GM23248 (cell line): ENCODE data around the gene HOXA6. TPM values are rescaled to one million over a fixed set of nuclear protein-coding genes. Genes with fewer than 3 reads are reported as not detected.

Experiments
- DNase-seq: peaks from one replicate; pipeline ENCODE4 v3.0.0-alpha.2; 2015
- H2AFZ ChIP-seq: fragments of 200-600 bp; sonication (generic); 2 replicates; pipeline ENCODE4 v1.6.1; 2016; ENCODE audit warnings: antibody characterized with exemption
- H3F3A ChIP-seq: fragments of 200-600 bp; sonication (generic); 2 replicates; pipeline ENCODE4 v1.6.1; 2016; ENCODE audit warnings: mild to moderate bottlenecking, antibody characterized with exemption, mixed run types; ENCODE audit not compliant: insufficient read depth
- H3K27ac ChIP-seq: fragments of 200-600 bp; sonication (generic); 2 replicates; pipeline ENCODE4 v1.5.1; 2016; ENCODE audit warnings: mild to moderate bottlenecking
- H3K27me3 ChIP-seq: fragments of 200-600 bp; sonication (generic); replicated peaks from 2 replicates; pipeline ENCODE4 v1.6.1; 2016; ENCODE audit warnings: mild to moderate bottlenecking; ENCODE audit not compliant: insufficient read depth
- H3K36me3 ChIP-seq: fragments of 200-600 bp; sonication (generic); 2 replicates; pipeline ENCODE4 v1.6.1; 2016; ENCODE audit warnings: low read depth, mild to moderate bottlenecking
- H3K4me1 ChIP-seq: fragments of 200-600 bp; sonication (generic); 2 replicates; pipeline ENCODE4 v1.6.1; 2016; ENCODE audit warnings: mild to moderate bottlenecking; ENCODE audit not compliant: insufficient read depth
- H3K4me2 ChIP-seq: fragments of 200-600 bp; sonication (generic); one replicate; pipeline ENCODE4 v1.6.1; 2016; ENCODE audit warnings: mild to moderate bottlenecking; ENCODE audit not compliant: unreplicated experiment
- H3K4me3 ChIP-seq: fragments of 200-600 bp; sonication (generic); 2 replicates; pipeline ENCODE4 v1.5.1; 2016; ENCODE audit warnings: mild to moderate bottlenecking
- H3K79me2 ChIP-seq: fragments of 200-600 bp; sonication (generic); 2 replicates; pipeline ENCODE4 v1.6.1; 2016; ENCODE audit warnings: mild to moderate bottlenecking; ENCODE audit not compliant: insufficient read depth
- H3K9ac ChIP-seq: fragments of 200-600 bp; sonication (generic); 2 replicates; pipeline ENCODE4 v1.6.1; 2016; ENCODE audit warnings: mild to moderate bottlenecking
- H3K9me2 ChIP-seq: fragments of 200-600 bp; sonication (generic); 2 replicates; pipeline ENCODE4 v1.6.1; 2016; ENCODE audit warnings: mixed run types, mild to moderate bottlenecking, moderate library complexity; ENCODE audit not compliant: insufficient read depth
- H3K9me3 ChIP-seq: fragments of 200-600 bp; sonication (generic); one replicate; pipeline ENCODE4 v1.6.1; 2017; ENCODE audit warnings: low read depth
- H4K20me1 ChIP-seq: fragments of 200-600 bp; sonication (generic); 2 replicates; pipeline ENCODE4 v1.6.0; 2016; ENCODE audit not compliant: insufficient read depth
- EZH2 ChIP-seq: fragments of 200-600 bp; sonication (generic); IDR thresholded peaks from 2 replicates; pipeline ENCODE4 v1.6.1; 2018; ENCODE audit warnings: antibody characterized with exemption, mild to moderate bottlenecking; ENCODE audit not compliant: insufficient read depth, poor library complexity, severe bottlenecking
- EZH2phosphoT487 ChIP-seq: fragments of 200-600 bp; sonication (generic); IDR thresholded peaks from 2 replicates; pipeline ENCODE4 v1.6.1; 2018; ENCODE audit warnings: antibody characterized with exemption, moderate library complexity, mild to moderate bottlenecking, low read depth; ENCODE audit not compliant: insufficient read depth
- WGBS, 2 experiments: methylation state at CpG; one replicate each; pipeline ENCODE4 v1.1.6; 2015 to 2017; ENCODE audit warnings: low lambda C conversion rate in 2 of 2, low coverage in 1 of 2; ENCODE audit errors: missing lambda C conversion rate in 2 of 2; 5-methylcytosine and 5-hydroxymethylcytosine counted together
- in situ Hi-C: fragments of 300-500 bp; cut with MboI; formaldehyde crosslinking; loops from 2 replicates; pipeline ENCODE4 v1.15.0; 2020
- polyA plus RNA-seq: library from polyadenylated mRNA; unstranded; fragments of >200 nt; fragmentation: Nextera tagmentation; extraction: Ambion mirVana; gene quantifications from 2 replicates; pipeline ENCODE4 v1.2.1, GENCODE V29; 2016
- total RNA-seq: library from RNA; depleted of rRNA; stranded (reverse); fragments of >200 nt; shearing (Covaris generic); gene quantifications from 2 replicates; pipeline ENCODE4 v1.2.3, GENCODE V29; 2014

HOXA6 gene
- total and polyA plus RNA-seq, 2 experiments from 2014 or later, result 3.2 to 3.5 TPM

- H3F3A ChIP-seq, result peaks cover 11% of the 10 kb centered on the region; the same call in 1 of the 2 replicates
- no peak overlapping the region for H3K4me3 ChIP-seq
- H3K9me3 ChIP-seq, result no peaks in the 10 kb centered on the region
- H3K79me2 ChIP-seq, result no peaks in the 10 kb centered on the region
- no peak for DNase-seq
- H3K27ac ChIP-seq, result no peak overlapping the region
- 79 to 89% methylated on average over 30 to 46 of the region's 57 CpGs for WGBS, 2 experiments
- H3K36me3 ChIP-seq, result no peaks in the 10 kb centered on the region
- H4K20me1 ChIP-seq, result no peaks in the 10 kb centered on the region
- no peak overlapping the region for H3K9ac ChIP-seq
- in situ Hi-C loops, result no loop called here
- H3K27me3 ChIP-seq, result no peaks in the 10 kb centered on the region
- no peaks in the 10 kb centered on the region for H3K9me2 ChIP-seq
- H2AFZ ChIP-seq, result no peak overlapping the region
- H3K4me1 ChIP-seq, result peaks cover 7% of the 10 kb centered on the region; the same call in 1 of the 2 replicates
- no peak for TF ChIP-seq EZH2
- no peak for TF ChIP-seq EZH2phosphoT487
- no peak overlapping the region for H3K4me2 ChIP-seq
Measured at GRCh38 chr7:27112955-27113949, 34.3 kb downstream of the HOXA6 start.

DNA sequence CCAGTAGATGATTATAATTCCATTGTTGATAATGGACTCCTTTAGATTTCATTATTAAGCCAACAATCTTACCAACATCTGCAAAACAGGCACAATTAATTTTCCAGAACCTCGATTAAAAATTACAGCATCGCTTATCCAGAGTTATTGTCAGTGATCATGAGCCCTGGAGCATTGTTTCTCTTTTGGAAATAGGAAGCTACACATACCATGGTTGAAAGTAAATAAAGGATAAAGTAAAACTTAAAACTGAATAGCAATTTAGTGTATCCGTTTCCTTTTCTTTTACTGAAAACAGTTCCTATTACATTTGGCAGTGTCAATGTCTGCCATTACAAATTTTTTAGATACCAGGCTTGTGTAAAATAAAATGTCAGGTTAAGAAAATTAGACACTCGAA is 35.2 kb downstream of the HOXA6 start:
- WGBS, 2 experiments, result 67 to 68% methylated on average over 4 of the region's 4 CpGs
- Histone ChIP-seq H3F3A (peaks cover 11% of the 10 kb centered on the region; the same call in 1 of the 2 replicates), H3K27me3 (no peaks in the 10 kb centered on the region), H3K4me3 (no peak overlapping the region), H3K9me3 (no peaks in the 10 kb centered on the region), H4K20me1 (no peaks in the 10 kb centered on the region), H3K27ac (no peak overlapping the region), H3K9me2 (no peaks in the 10 kb centered on the region), H3K4me1 (peaks cover 7% of the 10 kb centered on the region; the same call in 1 of the 2 replicates), H3K4me2 (no peak overlapping the region), H3K79me2 (no peaks in the 10 kb centered on the region), H2AFZ (no peak overlapping the region), H3K36me3 (no peaks in the 10 kb centered on the region), H3K9ac (no peak overlapping the region)
- TF ChIP-seq EZH2 (no peak), EZH2phosphoT487 (no peak)
- in situ Hi-C loops, result no loop called here
- no peak for DNase-seq

- no peak overlapping the region for H3K9ac ChIP-seq
- in situ Hi-C loops, result no loop called here
Measured at GRCh38 chr7:27111751-27112277, 35.8 kb downstream of the HOXA6 start.

DNA sequence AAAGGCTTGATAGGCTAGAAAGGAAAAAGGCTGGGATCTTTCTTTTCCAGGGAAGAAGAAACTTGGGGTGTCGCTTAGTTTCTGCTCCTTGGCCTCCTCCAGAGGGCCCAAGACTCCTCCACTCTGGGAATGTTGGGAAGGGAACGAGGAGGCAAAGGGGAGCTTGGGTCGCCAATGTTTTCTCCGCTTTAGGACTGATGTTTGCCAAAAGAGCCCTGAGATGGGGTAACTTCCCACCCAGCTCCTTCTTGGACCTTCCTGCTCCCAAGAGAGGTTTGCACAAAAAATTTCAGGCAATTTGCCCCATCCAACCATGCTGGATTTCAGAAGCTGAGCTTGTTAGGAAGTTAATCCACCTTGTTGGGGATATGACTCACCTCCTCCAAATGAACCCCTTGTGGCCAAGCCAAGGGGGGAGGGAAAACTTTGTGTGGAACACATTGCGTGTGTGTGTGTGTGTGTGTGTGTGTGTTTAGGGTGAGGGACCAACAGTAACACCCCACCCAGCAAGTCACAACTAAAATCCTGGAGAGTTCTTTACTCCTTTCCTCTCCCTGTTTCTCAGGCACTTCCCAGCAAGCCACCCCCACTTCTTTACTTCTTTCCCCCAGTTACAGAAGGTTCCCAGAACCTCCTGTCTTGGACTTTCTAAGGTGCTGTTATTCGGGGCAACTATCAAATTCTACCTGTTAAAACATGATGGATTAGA is 36.4 kb downstream of the HOXA6 start:
- H3K4me2 ChIP-seq, result no peak overlapping the region
- no peaks in the 10 kb centered on the region for H3K79me2 ChIP-seq
- H3K27me3 ChIP-seq, result no peaks in the 10 kb centered on the region
- peaks cover 7% of the 10 kb centered on the region; the same call in 1 of the 2 replicates for H3K4me1 ChIP-seq
- WGBS, 2 experiments, result 94 to 95% methylated on average over 6 of the region's 6 CpGs
- peaks cover 6% of the 10 kb centered on the region; the same call in 1 of the 2 replicates for H3K36me3 ChIP-seq
- H2AFZ ChIP-seq, result no peak overlapping the region
- no peaks in the 10 kb centered on the region for H3K9me3 ChIP-seq
- no peaks in the 10 kb centered on the region for H3K9me2 ChIP-seq
- no peak overlapping the region for H3K4me3 ChIP-seq
- H3K27ac ChIP-seq, result no peak overlapping the region
- DNase-seq, result peak; percentile 24
- in situ Hi-C loops, result no loop called here
- TF ChIP-seq EZH2 (no peak), EZH2phosphoT487 (no peak)
- H3K9ac ChIP-seq, result no peak overlapping the region
- H3F3A ChIP-seq, result peaks cover 11% of the 10 kb centered on the region; the same call in 1 of the 2 replicates
- no peaks in the 10 kb centered on the region for H4K20me1 ChIP-seq

More at GRCh38 chr7:27111751-27112277, 35.8 kb downstream of the HOXA6 start:
- peaks cover 5% of the 10 kb centered on the region; the same call in 1 of the 2 replicates for H3K36me3 ChIP-seq
- no peak for DNase-seq
- no peaks in the 10 kb centered on the region for H3K9me2 ChIP-seq
- no peak overlapping the region for H3K4me3 ChIP-seq
- H3K4me2 ChIP-seq, result no peak overlapping the region
- peaks cover 7% of the 10 kb centered on the region; the same call in 1 of the 2 replicates for H3K4me1 ChIP-seq
- H3K9me3 ChIP-seq, result no peaks in the 10 kb centered on the region
- TF ChIP-seq EZH2, result no peak
- no peak for TF ChIP-seq EZH2phosphoT487
- no peak overlapping the region for H3K27ac ChIP-seq
- H3F3A ChIP-seq, result peaks cover 11% of the 10 kb centered on the region; the same call in 1 of the 2 replicates
- no peaks in the 10 kb centered on the region for H4K20me1 ChIP-seq
- no peak overlapping the region for H2AFZ ChIP-seq
- 96 to 99% methylated on average over 4 of the region's 4 CpGs for WGBS, 2 experiments
- no peaks in the 10 kb centered on the region for H3K79me2 ChIP-seq
- no peaks in the 10 kb centered on the region for H3K27me3 ChIP-seq
